HUES48 (cell line): ENCODE data around the gene TBC1D22A.

Source experiments
- H3K27ac ChIP-seq: one replicate; pipeline ENCODE4 v1.7.0; 2013; ENCODE audit warnings: low read depth, low read length, inconsistent platforms
- H3K27me3 ChIP-seq: 2 replicates; pipeline ENCODE4 v1.6.1; 2013; ENCODE audit warnings: mild to moderate bottlenecking, low read length; ENCODE audit not compliant: control insufficient read depth, insufficient read depth
- H3K36me3 ChIP-seq: 2 replicates; pipeline ENCODE4 v1.6.1; 2013; ENCODE audit warnings: low read length; ENCODE audit not compliant: control insufficient read depth, insufficient read depth
- H3K4me1 ChIP-seq: 2 replicates; pipeline ENCODE4 v1.6.1; 2013; ENCODE audit warnings: mild to moderate bottlenecking, low read length; ENCODE audit not compliant: control insufficient read depth, insufficient read depth
- H3K4me3 ChIP-seq: 2 replicates; pipeline ENCODE4 v1.5.1; 2013; ENCODE audit warnings: mild to moderate bottlenecking, low read depth, low read length
- H3K9ac ChIP-seq: 2 replicates; pipeline ENCODE4 v1.6.1; 2013; ENCODE audit warnings: mild to moderate bottlenecking, low read depth, low read length, moderate library complexity
- H3K9me3 ChIP-seq: 2 replicates; pipeline ENCODE4 v1.6.1; 2013; ENCODE audit warnings: low read length; ENCODE audit not compliant: control insufficient read depth, insufficient read depth

The TBC1D22A gene

GRCh38 chr22:46931414-46931813 is 169.0 kb downstream of the TBC1D22A start:
- Histone ChIP-seq H3K4me3 (no peak overlapping the region), H3K27ac (no peak overlapping the region), H3K27me3 (no peaks in the 10 kb centered on the region), H3K9me3 (no peaks in the 10 kb centered on the region), H3K9ac (no peak overlapping the region), H3K4me1 (no peaks in the 10 kb centered on the region), H3K36me3 (peaks cover 6% of the 10 kb centered on the region; the same call in 1 of the 2 replicates)

- peaks cover 6% of the 10 kb centered on the region; the same call in 1 of the 2 replicates for H3K36me3 ChIP-seq
- no peaks in the 10 kb centered on the region for H3K4me1 ChIP-seq
- no peak overlapping the region for H3K27ac ChIP-seq
- no peak overlapping the region for H3K9ac ChIP-seq
- H3K9me3 ChIP-seq: no peaks in the 10 kb centered on the region
- H3K27me3 ChIP-seq: no peaks in the 10 kb centered on the region
- H3K4me3 ChIP-seq: no peak overlapping the region
Measured at GRCh38 chr22:46931881-46932280, 169.4 kb downstream of the TBC1D22A start.

- H3K36me3 ChIP-seq: peaks cover 6% of the 10 kb centered on the region; the same call in 1 of the 2 replicates
- H3K9ac ChIP-seq: no peak overlapping the region
- H3K9me3 ChIP-seq: no peaks in the 10 kb centered on the region
- H3K27me3 ChIP-seq: no peaks in the 10 kb centered on the region
- H3K4me1 ChIP-seq: no peaks in the 10 kb centered on the region
- H3K27ac ChIP-seq: no peak overlapping the region
- no peak overlapping the region for H3K4me3 ChIP-seq
Measured at GRCh38 chr22:46933040-46933930, 170.8 kb downstream of the TBC1D22A start.

GRCh38 chr22:46934172-46934745 is 171.8 kb downstream of the TBC1D22A start:
- Histone ChIP-seq H3K27me3 (no peaks in the 10 kb centered on the region), H3K4me1 (no peaks in the 10 kb centered on the region), H3K9ac (no peak overlapping the region), H3K27ac (peak overlapping the region; percentile 51), H3K9me3 (no peaks in the 10 kb centered on the region), H3K4me3 (no peak overlapping the region), H3K36me3 (peaks cover 5% of the 10 kb centered on the region; the same call in 1 of the 2 replicates)

GRCh38 chr22:46934746-46935491 is 172.5 kb downstream of the TBC1D22A start:
- H3K36me3 ChIP-seq: 0 out of 2 replicates have a peak, but pooled peaks cover 2% of the 10 kb centered on the region
- H3K4me3 ChIP-seq: no peak overlapping the region
- H3K9me3 ChIP-seq: no peaks in the 10 kb centered on the region
- no peaks in the 10 kb centered on the region for H3K4me1 ChIP-seq
- peak overlapping the region; percentile 51 for H3K27ac ChIP-seq
- H3K9ac ChIP-seq: no peak overlapping the region
- no peaks in the 10 kb centered on the region for H3K27me3 ChIP-seq

GRCh38 chr22:46935506-46936377 is 173.3 kb downstream of the TBC1D22A start:
- Histone ChIP-seq H3K4me3 (no peak overlapping the region), H3K27me3 (no peaks in the 10 kb centered on the region), H3K36me3 (0 out of 2 replicates have a peak, but pooled peaks cover 2% of the 10 kb centered on the region), H3K27ac (no peak overlapping the region), H3K4me1 (no peaks in the 10 kb centered on the region), H3K9ac (no peak overlapping the region), H3K9me3 (no peaks in the 10 kb centered on the region)

GRCh38 chr22:46936378-46936903 is 174.0 kb downstream of the TBC1D22A start:
- Histone ChIP-seq H3K27me3 (no peaks in the 10 kb centered on the region), H3K36me3 (0 out of 2 replicates have a peak, but pooled peaks cover 2% of the 10 kb centered on the region), H3K9me3 (no peaks in the 10 kb centered on the region), H3K4me3 (no peak overlapping the region), H3K27ac (no peak overlapping the region), H3K9ac (no peak overlapping the region), H3K4me1 (no peaks in the 10 kb centered on the region)

GRCh38 chr22:46937185-46937584 is 174.7 kb downstream of the TBC1D22A start:
- Histone ChIP-seq H3K36me3 (no peaks in the 10 kb centered on the region), H3K9me3 (no peaks in the 10 kb centered on the region), H3K4me3 (no peak overlapping the region), H3K9ac (no peak overlapping the region), H3K27ac (no peak overlapping the region), H3K27me3 (no peaks in the 10 kb centered on the region), H3K4me1 (no peaks in the 10 kb centered on the region)

GRCh38 chr22:46937939-46938338 is 175.5 kb downstream of the TBC1D22A start:
- H3K36me3 ChIP-seq: no peaks in the 10 kb centered on the region
- H3K27ac ChIP-seq: no peak overlapping the region
- H3K27me3 ChIP-seq: no peaks in the 10 kb centered on the region
- H3K4me1 ChIP-seq: no peaks in the 10 kb centered on the region
- H3K9ac ChIP-seq: no peak overlapping the region
- no peak overlapping the region for H3K4me3 ChIP-seq
- no peaks in the 10 kb centered on the region for H3K9me3 ChIP-seq
